Thyroid gland (tissue), 4 donors: Measurements from ENCODE around the gene MALT1. TPM values are rescaled to one million over a fixed set of nuclear protein-coding genes. Genes with fewer than 3 reads are reported as not detected.

ENCODE experiments used
- DNase-seq, 2 donors: peaks; one replicate each; pipeline ENCODE4 v3.0.0-alpha.2; 2019
- H3K27ac ChIP-seq, 3 donors: fragments of 200-600 bp; sonication (generic); 1 replicate in 2 of 3; 2 replicates in 1 of 3; pipeline ENCODE4 v1.5.1; 2016 to 2019; ENCODE audit warnings: mild to moderate bottlenecking in 1 of 3, moderate library complexity in 1 of 3
- H3K27me3 ChIP-seq: fragments of 200-600 bp; sonication (generic); one replicate; pipeline ENCODE4 v1.5.1; 2019
- H3K36me3 ChIP-seq, 2 donors: fragments of 200-600 bp; sonication (generic); one replicate each; pipeline ENCODE4 v1.5.1; 2016 to 2019
- H3K4me1 ChIP-seq, 2 donors: fragments of 200-600 bp; sonication (generic); one replicate each; pipeline ENCODE4 v1.5.1; 2017 to 2019
- H3K4me3 ChIP-seq, 3 donors: fragments of 200-600 bp; sonication (generic); replicated peaks in 1 of 3; 1 replicate in 2 of 3; 2 replicates in 1 of 3; pipeline ENCODE4 v1.5.1; 2016; ENCODE audit warnings: mild to moderate bottlenecking in 1 of 3
- H3K9me3 ChIP-seq: fragments of 200-600 bp; sonication (generic); one replicate; pipeline ENCODE4 v1.5.1; 2017
- CTCF ChIP-seq, 6 experiments: fragments of 200-600 bp in 3 of 6; fragments of 450-650 bp in 3 of 6; sonication (generic) in 3 of 6; IDR thresholded peaks; one replicate each; pipeline ENCODE4 v1.5.1; 2016 to 2019; ENCODE audit warnings: antibody characterized with exemption in 6 of 6, mild to moderate bottlenecking in 2 of 6, inconsistent platforms in 1 of 6, moderate library complexity in 1 of 6
- POLR2A ChIP-seq, 2 donors: fragments of 450-650 bp; IDR thresholded peaks; one replicate each; pipeline ENCODE4 v1.6.1; 2017; ENCODE audit warnings: antibody characterized with exemption in 2 of 2, mild to moderate bottlenecking in 2 of 2, moderate library complexity in 1 of 2
- WGBS, 2 donors: methylation state at CpG; one replicate each; pipeline ENCODE4 v1.1.5; 2017; 5-methylcytosine and 5-hydroxymethylcytosine counted together
- intact Hi-C: fragments of 100-400 bp; cut with DNase I; formaldehyde crosslinking; loops from one replicate; pipeline ENCODE4 v1.15.1; 2023
- total RNA-seq, 4 donors: library from RNA; depleted of rRNA; stranded (reverse); fragments of >200 nt; gene quantifications; one replicate each; pipeline ENCODE4 v1.2.3, GENCODE V29; 2016

Gene MALT1
- total RNA-seq, 4 donors from 2014 or later = 26.3 to 42.1 (median 30.2) TPM

GRCh38 chr18:58690259-58690658 is 19.0 kb downstream of the MALT1 start:
- Histone ChIP-seq H3K27me3 (no peaks in the 10 kb centered on the region), H3K4me1 (no peaks in the 10 kb centered on the region), H3K9me3 (no peaks in the 10 kb centered on the region), H3K4me3 (no peak overlapping the region), H3K27ac (no peak overlapping the region), H3K36me3 (peaks cover 0 to 5% of the 10 kb centered on the region in 2 donors)
- intact Hi-C loops = no loop called here
- DNase-seq = no peak
- 94 to 97% methylated on average over 10 to 12 of the region's 12 CpGs for WGBS, 2 donors
- TF ChIP-seq POLR2A (IDR thresholded peaks at IDR 0.05) (no peak), CTCF (IDR thresholded peaks at IDR 0.05) (no peak)

- Histone ChIP-seq H3K27ac (no peak overlapping the region), H3K4me3 (no peak overlapping the region), H3K36me3 (peaks cover 0 to 5% of the 10 kb centered on the region in 2 donors), H3K9me3 (no peaks in the 10 kb centered on the region), H3K27me3 (no peaks in the 10 kb centered on the region), H3K4me1 (no peaks in the 10 kb centered on the region)
- DNase-seq = no peak
- intact Hi-C loops = no loop called here
- TF ChIP-seq POLR2A (IDR thresholded peaks at IDR 0.05) (no peak), CTCF (IDR thresholded peaks at IDR 0.05) (no peak)
- WGBS, 2 donors = 83 to 93% methylated on average over 8 of the region's 8 CpGs
Observed at GRCh38 chr18:58691256-58691655, 20.0 kb downstream of the MALT1 start.

DNA sequence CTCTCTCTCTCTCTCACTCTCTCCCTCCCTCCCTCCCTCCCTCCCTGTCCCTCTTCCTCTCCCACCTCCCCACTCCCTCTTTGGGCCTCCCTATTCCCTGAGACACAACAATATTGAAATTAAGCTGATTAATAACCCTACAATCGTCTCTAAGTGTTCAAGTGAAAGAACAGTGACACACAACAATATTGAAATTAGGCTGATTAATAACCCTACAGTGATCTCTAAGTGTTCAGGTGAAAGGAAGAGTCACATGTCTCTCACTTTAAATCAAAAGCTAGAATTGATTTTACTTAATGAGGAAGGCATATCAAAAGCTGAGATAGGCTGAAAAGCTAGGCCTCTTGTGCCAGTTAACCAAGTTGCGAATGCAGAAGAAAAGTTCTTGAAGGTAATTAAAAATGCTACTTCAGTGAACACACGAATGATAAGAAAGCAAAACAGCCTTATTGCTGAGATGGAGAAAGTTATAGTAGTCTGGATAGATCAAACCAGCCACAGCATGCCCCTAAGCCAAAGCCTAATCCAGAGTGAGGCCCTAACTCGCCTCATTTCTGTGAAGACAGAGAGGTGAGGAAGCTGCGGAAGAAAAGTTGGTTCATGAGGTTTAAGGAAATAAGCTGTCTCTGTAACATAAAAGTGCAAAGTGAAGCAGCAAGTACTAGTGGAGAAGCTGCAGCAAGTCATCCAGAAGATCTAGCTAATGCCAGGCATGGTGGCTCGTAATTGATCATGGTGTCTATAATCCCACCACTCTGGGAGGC is 21.3 kb downstream of the MALT1 start:
- no peaks in the 10 kb centered on the region for H3K27me3 ChIP-seq
- DNase-seq = no peak
- H3K36me3 ChIP-seq = peaks cover 0 to 8% of the 10 kb centered on the region in 2 donors
- 90 to 91% methylated on average over 6 of the region's 6 CpGs for WGBS, 2 donors
- TF ChIP-seq POLR2A (IDR thresholded peaks at IDR 0.05) (no peak), CTCF (IDR thresholded peaks at IDR 0.05) (no peak)
- H3K27ac ChIP-seq = no peak overlapping the region
- H3K4me3 ChIP-seq = no peak overlapping the region
- intact Hi-C loops = no loop called here
- no peaks in the 10 kb centered on the region for H3K9me3 ChIP-seq
- no peaks in the 10 kb centered on the region for H3K4me1 ChIP-seq

DNA sequence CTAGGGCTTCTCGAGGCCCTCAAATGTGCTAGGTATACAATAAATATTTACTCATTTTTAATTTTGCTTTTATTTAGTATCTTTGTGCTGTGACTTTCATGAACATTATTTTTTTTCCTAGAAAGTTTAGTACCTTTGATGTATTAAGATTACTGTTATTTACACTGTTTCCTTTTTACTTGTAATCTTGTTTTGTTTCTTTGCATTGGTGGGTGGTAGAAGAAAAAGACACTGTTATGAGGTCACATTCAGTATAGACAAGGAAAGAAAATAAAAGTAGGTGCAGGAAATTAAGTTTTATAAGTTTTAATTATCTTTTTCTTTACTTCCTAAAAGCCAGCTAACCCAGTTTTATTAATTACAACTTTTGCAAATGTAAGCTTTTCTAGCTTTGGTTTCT is 23.0 kb downstream of the MALT1 start:
- H3K4me3 ChIP-seq = no peak overlapping the region
- H3K36me3 ChIP-seq = peaks cover 0 to 8% of the 10 kb centered on the region in 2 donors
- DNase-seq = no peak
- H3K4me1 ChIP-seq = no peaks in the 10 kb centered on the region
- 86 to 87% methylated on average over 1 of the region's 1 CpG for WGBS, 2 donors
- H3K27ac ChIP-seq = no peak overlapping the region
- no peaks in the 10 kb centered on the region for H3K27me3 ChIP-seq
- TF ChIP-seq POLR2A (IDR thresholded peaks at IDR 0.05) (no peak), CTCF (IDR thresholded peaks at IDR 0.05) (no peak)
- no peaks in the 10 kb centered on the region for H3K9me3 ChIP-seq
- intact Hi-C loops = no loop called here

DNA sequence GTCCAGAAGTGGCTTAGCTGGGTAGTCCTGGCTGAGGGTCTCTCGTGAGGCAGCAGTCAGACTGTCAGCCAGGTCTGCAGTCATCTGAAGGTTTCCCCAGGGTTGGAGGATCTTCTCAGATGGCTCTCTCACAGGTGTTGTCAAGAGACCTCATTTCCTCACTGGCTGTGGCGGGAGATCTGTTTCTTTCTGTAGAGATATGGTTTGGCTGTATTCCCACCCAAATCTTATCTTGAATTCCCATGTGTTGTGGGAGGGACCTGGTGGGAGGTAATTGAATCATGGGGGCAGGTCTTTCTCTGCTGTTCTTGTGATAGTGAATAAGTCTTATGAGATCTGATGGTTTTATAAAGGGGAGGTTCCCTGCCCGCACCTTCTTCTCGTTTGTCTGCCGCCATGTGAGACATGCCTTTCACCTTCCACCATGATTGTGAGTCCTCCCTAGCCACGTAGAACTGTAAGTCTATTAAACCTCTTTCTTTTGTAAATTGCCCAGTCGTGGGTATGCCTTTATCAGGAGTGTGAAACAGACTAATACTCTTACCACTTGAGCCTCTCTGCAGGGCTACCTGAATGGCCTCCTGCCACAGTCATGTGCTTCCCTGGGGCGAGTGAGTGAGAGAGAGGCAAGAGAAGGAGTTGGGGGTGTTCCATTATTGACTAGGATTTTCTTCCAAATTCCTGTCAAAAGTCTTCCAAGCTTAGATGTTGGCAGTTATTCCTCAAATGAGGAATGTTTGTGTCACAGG is 23.6 kb downstream of the MALT1 start:
- TF ChIP-seq POLR2A (IDR thresholded peaks at IDR 0.05) (no peak), CTCF (IDR thresholded peaks at IDR 0.05) (no peak)
- intact Hi-C loops = no loop called here
- WGBS, 2 donors = 87 to 93% methylated on average over 8 of the region's 8 CpGs
- no peak for DNase-seq
- Histone ChIP-seq H3K27me3 (no peaks in the 10 kb centered on the region), H3K36me3 (peaks cover 0 to 8% of the 10 kb centered on the region in 2 donors), H3K4me1 (no peaks in the 10 kb centered on the region), H3K9me3 (no peaks in the 10 kb centered on the region), H3K27ac (no peak overlapping the region), H3K4me3 (no peak overlapping the region)
